A549 (cell line): ENCODE measurements around the gene TRAPPC5. TPM values are rescaled to one million over a fixed set of nuclear protein-coding genes. Genes with fewer than 3 reads are reported as not detected.

Source experiments
- ATAC-seq, 2 experiments: fragments of 200-7000 bp in 1 of 2; fragments of >200 bp in 1 of 2; cut with Nextera tagmentation in 1 of 2; cut with Tn5 transposase in 1 of 2; 3 replicates each; pipeline versions ENCODE4 v1.8.0 to v1.9.1; 2018 to 2020; ENCODE audit warnings: mild to moderate bottlenecking in 1 of 2, moderate library complexity in 1 of 2
- CTCF ChIA-PET: fragments of 300-600 bp; sonication (Branson Sonifier 250); formaldehyde crosslinking; extraction: SDS; loops from one replicate; lab custom pipeline; 2021; ENCODE audit warnings: antibody characterized with exemption, inconsistent platforms; lab: Yijun Ruan, JAX
- POLR2A ChIA-PET: fragments of 350-600 bp; formaldehyde crosslinking; extraction: SDS; loops from one replicate; lab custom pipeline; 2021; ENCODE audit warnings: antibody characterized with exemption, inconsistent platforms; lab: Yijun Ruan, JAX
- DNase-seq, 2 experiments: peaks; one replicate each; pipeline versions ENCODE4 v3.0.0 to v3.0.0-alpha.2; 2011 to 2016; ENCODE audit warnings: low read depth in 1 of 2, low spot score in 1 of 2
- FAIRE-seq: peaks from 2 replicates; lab custom pipeline; 2011; peaks lifted over from hg19 to GRCh38; lab: Jason Lieb, UNC
- H3K27ac ChIP-seq, 2 experiments: fragments of >200 bp; sonication (Bioruptor Twin); formaldehyde crosslinking; 3 replicates each; pipeline ENCODE4 v1.5.1; 2016 to 2017
- H3K4me1 ChIP-seq: fragments of >200 bp; sonication (Bioruptor Twin); formaldehyde crosslinking; 3 replicates; pipeline ENCODE4 v1.6.1; 2016
- H3K4me2 ChIP-seq: fragments of >200 bp; sonication (Bioruptor Twin); formaldehyde crosslinking; 3 replicates; pipeline ENCODE4 v1.6.1; 2016
- H3K4me3 ChIP-seq: fragments of >200 bp; sonication (Bioruptor Twin); formaldehyde crosslinking; 3 replicates; pipeline ENCODE4 v1.5.1; 2016
- H3K9me3 ChIP-seq: fragments of >200 bp; sonication (Bioruptor Twin); formaldehyde crosslinking; 3 replicates; pipeline ENCODE4 v1.6.1; 2016
- CEBPB ChIP-seq, 2 experiments: fragments of >200 bp in 1 of 2; sonication (Bioruptor Twin) in 1 of 2; formaldehyde crosslinking in 1 of 2; IDR thresholded peaks; 2 replicates each; pipeline ENCODE4 v1.6.1; 2012 to 2016
- CTCF ChIP-seq: fragments of >200 bp; sonication (Bioruptor Twin); formaldehyde crosslinking; IDR thresholded peaks from 3 replicates; pipeline ENCODE4 v1.5.1; 2016
- FOSB ChIP-seq: fragments of 250-450 bp; sonication (Bioruptor Pico); IDR thresholded peaks from 2 replicates; pipeline ENCODE4 v1.5.0; 2020; ENCODE audit warnings: mild to moderate bottlenecking, moderate library complexity
- HEYL ChIP-seq: fragments of 250-450 bp; sonication (Bioruptor Pico); IDR thresholded peaks from 2 replicates; pipeline ENCODE4 v1.8.0; 2021; ENCODE audit warnings: mild to moderate bottlenecking, moderate library complexity
- HOXA7 ChIP-seq: fragments of 250-450 bp; sonication (Bioruptor Pico); IDR thresholded peaks from 2 replicates; pipeline ENCODE4 v1.5.0; 2020; ENCODE audit warnings: mild to moderate bottlenecking, moderate library complexity
- JUNB ChIP-seq: fragments of >200 bp; sonication (Bioruptor Twin); formaldehyde crosslinking; IDR thresholded peaks from 2 replicates; pipeline ENCODE4 v1.6.1; 2016
- KDM5A ChIP-seq: fragments of 200-600 bp; sonication (generic); IDR thresholded peaks from 2 replicates; pipeline ENCODE4 v1.6.1; 2016; ENCODE audit warnings: antibody characterized with exemption, mild to moderate bottlenecking
- MAX ChIP-seq: IDR thresholded peaks from 2 replicates; pipeline ENCODE4 v1.6.1; 2012
- MYC ChIP-seq: IDR thresholded peaks from 2 replicates; pipeline ENCODE4 v1.6.1; 2012; ENCODE audit warnings: mild to moderate bottlenecking, inconsistent platforms, low read length, improper control_type of control experiment, borderline replicate concordance
- NPAS2 ChIP-seq: fragments of 250-450 bp; sonication (Bioruptor Pico); IDR thresholded peaks from 2 replicates; pipeline ENCODE4 v1.8.0; 2022; ENCODE audit warnings: mild to moderate bottlenecking, moderate library complexity, borderline replicate concordance
- POLR2A ChIP-seq: IDR thresholded peaks from 2 replicates; pipeline ENCODE4 v1.6.1; 2012; ENCODE audit warnings: mild to moderate bottlenecking, low read length
- POLR2AphosphoS2 ChIP-seq: conservative IDR thresholded peaks from 2 replicates; pipeline ENCODE4 v1.6.1; 2012; ENCODE audit warnings: low read length, improper control_type of control experiment, inconsistent platforms
- RCOR1 ChIP-seq: fragments of 150-350 bp; IDR thresholded peaks from 2 replicates; pipeline ENCODE4 v1.6.1; 2014; ENCODE audit warnings: antibody characterized with exemption, low read length, low read depth
- REST ChIP-seq: fragments of 200-600 bp; sonication (generic); IDR thresholded peaks from 2 replicates; pipeline ENCODE4 v1.6.1; 2016; ENCODE audit warnings: antibody characterized with exemption, mild to moderate bottlenecking, moderate library complexity
- RFX5 ChIP-seq: fragments of 450-650 bp; IDR thresholded peaks from 2 replicates; pipeline ENCODE4 v1.7.1; 2014; ENCODE audit warnings: antibody characterized with exemption, mild to moderate bottlenecking, moderate library complexity
- ZC3H11A ChIP-seq: fragments of 450-650 bp; IDR thresholded peaks from 2 replicates; pipeline ENCODE4 v1.6.1; 2014; ENCODE audit warnings: antibody characterized with exemption, mild to moderate bottlenecking
- WGBS: methylation state at CpG from one replicate; pipeline ENCODE4 v1.1.6; 2017; ENCODE audit errors: missing lambda C conversion rate; 5-methylcytosine and 5-hydroxymethylcytosine counted together
- polyA plus RNA-seq, 4 experiments: library from polyadenylated mRNA; depleted of rRNA in 3 of 4; stranded (reverse); fragments of >200 nt; fragmentation: RNase III in 1 of 4; extraction: RNeasy Plus Mini Kit Qiagen cat#74134 plus additional on column Dnase treatment in 1 of 4; gene quantifications; 2 replicates in 3 of 4; 3 replicates in 1 of 4; pipeline ENCODE4 v1.2.3, GENCODE V29; 2011 to 2017
- TF ChIP-seq, protein P1 (sequence below): fragments of 150-350 bp; IDR thresholded peaks from 2 replicates; pipeline ENCODE4 v1.6.1; 2014; ENCODE audit warnings: low read depth, mild to moderate bottlenecking, low read length
- TF ChIP-seq, protein P2 (sequence below): fragments of 250-450 bp; sonication (Bioruptor Pico); IDR thresholded peaks from 2 replicates; pipeline ENCODE4 v1.5.0; 2021; ENCODE audit warnings: mild to moderate bottlenecking, moderate library complexity, borderline replicate concordance

The TRAPPC5 gene
- polyA plus RNA-seq, 2 of the 4 experiments (the other 2 are of a cell fraction), result 31.6 to 59.8 TPM

- TF ChIP-seq FOSB (no peak), RCOR1 (no peak), MAX (no peak)
Measured at GRCh38 chr19:7716762-7717161, 36.1 kb downstream of the TRAPPC5 start (continued).

- Histone ChIP-seq H3K9me3 (peaks cover 4% of the 10 kb centered on the region; the same call in 2 of the 3 replicates), H3K4me2 (no peak overlapping the region), H3K4me1 (no peaks in the 10 kb centered on the region), H3K4me3 (no peak overlapping the region), H3K27ac (no peak overlapping the region)
- 31% methylated on average over 8 of the region's 8 CpGs for WGBS
- no peak for DNase-seq
- ChIA-PET POLR2A (no interaction called here), CTCF (interaction anchor here (1.5 kb wide), 1 partner anchor 38 kb away, joined by 3 read pairs; the partner anchor contains the start of gene TRAPPC5)
- no peak for FAIRE-seq
- ATAC-seq, result no peak
- TF ChIP-seq JUNB, result no peak
- TF ChIP-seq HOXA7, result no peak
- TF ChIP-seq CEBPB (IDR thresholded peaks at IDR 0.05), result no peak
- TF ChIP-seq CTCF, result no peak
- TF ChIP-seq REST, result no peak
- TF ChIP-seq, protein P1, sequence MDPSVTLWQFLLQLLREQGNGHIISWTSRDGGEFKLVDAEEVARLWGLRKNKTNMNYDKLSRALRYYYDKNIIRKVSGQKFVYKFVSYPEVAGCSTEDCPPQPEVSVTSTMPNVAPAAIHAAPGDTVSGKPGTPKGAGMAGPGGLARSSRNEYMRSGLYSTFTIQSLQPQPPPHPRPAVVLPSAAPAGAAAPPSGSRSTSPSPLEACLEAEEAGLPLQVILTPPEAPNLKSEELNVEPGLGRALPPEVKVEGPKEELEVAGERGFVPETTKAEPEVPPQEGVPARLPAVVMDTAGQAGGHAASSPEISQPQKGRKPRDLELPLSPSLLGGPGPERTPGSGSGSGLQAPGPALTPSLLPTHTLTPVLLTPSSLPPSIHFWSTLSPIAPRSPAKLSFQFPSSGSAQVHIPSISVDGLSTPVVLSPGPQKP, result no peak
- TF ChIP-seq ZC3H11A, result no peak
- no peak for TF ChIP-seq MYC
- TF ChIP-seq POLR2AphosphoS2, result no peak
- TF ChIP-seq NPAS2 (CRISPR knock-in tag), result no peak
- no peak for TF ChIP-seq HEYL (CRISPR knock-in tag)
- TF ChIP-seq KDM5A, result no peak
- TF ChIP-seq RFX5, result no peak
- TF ChIP-seq POLR2A, result no peak
- TF ChIP-seq, protein P2, sequence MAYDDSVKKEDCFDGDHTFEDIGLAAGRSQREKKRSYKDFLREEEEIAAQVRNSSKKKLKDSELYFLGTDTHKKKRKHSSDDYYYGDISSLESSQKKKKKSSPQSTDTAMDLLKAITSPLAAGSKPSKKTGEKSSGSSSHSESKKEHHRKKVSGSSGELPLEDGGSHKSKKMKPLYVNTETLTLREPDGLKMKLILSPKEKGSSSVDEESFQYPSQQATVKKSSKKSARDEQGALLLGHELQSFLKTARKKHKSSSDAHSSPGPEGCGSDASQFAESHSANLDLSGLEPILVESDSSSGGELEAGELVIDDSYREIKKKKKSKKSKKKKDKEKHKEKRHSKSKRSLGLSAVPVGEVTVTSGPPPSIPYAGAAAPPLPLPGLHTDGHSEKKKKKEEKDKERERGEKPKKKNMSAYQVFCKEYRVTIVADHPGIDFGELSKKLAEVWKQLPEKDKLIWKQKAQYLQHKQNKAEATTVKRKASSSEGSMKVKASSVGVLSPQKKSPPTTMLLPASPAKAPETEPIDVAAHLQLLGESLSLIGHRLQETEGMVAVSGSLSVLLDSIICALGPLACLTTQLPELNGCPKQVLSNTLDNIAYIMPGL (CRISPR knock-in tag), result no peak
Measured at GRCh38 chr19:7718668-7719067, 38.0 kb downstream of the TRAPPC5 start.
